Skeletal muscle cell (primary cell): Measurements from ENCODE around the gene COL27A1.

Experiments used
- DNase-seq: peaks from one replicate; pipeline ENCODE4 v3.0.0-alpha.2; 2010; ENCODE audit warnings: low read depth
- H3K4me3 ChIP-seq: 2 replicates; pipeline ENCODE4 v1.5.1; 2011; ENCODE audit warnings: low read depth, mild to moderate bottlenecking, control low read depth, low read length, moderate library complexity

COL27A1 gene

DNA sequence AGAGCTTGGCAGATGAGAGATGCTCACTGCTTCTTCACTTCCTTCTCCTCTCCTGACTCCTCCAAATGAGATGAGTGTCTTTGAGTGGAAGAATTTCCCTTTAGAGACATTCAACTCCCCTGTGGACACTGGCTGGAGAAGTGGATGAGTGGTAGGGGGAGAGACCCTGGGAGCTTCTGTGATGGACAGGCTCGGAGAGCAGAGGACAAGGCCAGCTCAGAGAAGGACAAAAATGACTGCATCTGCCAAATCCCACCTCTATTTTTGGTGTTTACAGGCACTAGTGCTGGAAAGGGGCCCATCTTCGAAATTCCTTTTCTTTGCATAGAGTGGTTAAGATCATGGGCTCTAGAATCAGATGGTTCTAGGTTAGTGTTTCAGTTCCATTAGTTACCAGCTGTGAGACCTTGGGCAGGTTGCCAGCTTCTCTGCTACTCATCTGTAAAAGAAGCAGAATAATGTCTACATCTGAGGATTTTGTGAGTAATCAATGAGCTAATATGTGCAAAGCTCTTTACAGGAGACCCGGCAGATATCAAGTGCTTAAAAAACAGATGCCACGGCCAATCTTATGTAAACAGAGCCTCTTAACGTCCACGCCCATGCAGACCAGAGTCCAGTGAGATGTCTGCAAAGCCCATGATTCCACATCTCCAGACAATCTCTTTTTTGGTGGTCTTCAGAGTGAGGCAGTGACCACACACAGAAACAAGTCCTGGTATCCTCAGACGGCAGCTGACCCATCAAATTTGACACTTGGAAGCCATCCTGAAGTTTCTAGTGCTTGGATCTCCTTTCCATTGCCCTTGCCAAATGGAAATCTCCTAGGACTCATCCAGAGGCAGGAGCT lies 13.6 kb upstream of the COL27A1 start:
- no peak for DNase-seq
- H3K4me3 ChIP-seq = no peak overlapping the region

DNA sequence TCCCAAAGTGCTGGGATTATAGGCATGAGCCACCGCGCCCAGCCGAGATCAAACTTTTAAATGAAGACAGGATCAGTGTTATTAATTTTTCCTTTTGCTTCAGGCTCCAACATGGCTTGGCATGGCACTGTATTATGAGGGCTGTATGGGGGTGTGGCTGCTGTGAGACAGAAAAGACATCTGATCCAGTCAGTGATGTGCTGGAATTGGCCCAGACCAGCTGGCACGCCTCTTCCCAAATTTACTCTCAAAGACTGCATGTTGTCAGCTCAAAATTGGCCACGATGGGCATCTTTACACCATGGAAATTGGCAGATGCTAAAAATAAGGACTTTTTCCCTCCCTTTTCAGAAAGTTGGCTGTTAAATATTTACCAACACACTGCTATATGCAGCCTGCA lies 12.1 kb upstream of the COL27A1 start:
- H3K4me3 ChIP-seq = no peak overlapping the region
- no peak for DNase-seq

DNA sequence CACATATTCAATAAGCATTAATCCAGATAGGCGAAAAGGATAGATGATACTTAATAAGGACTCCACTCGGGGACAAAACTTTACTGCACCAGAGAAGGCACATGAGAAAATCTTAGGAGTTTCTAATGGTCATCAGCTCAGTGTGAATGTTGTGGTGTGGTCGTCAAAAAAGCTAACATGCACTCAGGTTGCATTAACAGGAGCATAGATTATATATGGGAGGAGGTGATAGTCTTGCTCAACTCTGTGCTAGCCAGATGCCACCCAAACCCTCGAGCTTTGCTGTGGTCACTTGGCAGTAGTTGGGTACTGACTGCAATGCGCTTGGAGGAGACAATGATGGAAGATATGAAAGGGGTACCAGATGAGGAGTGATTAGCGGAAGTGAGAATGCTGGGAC lies 8.6 kb upstream of the COL27A1 start:
- no peak overlapping the region for H3K4me3 ChIP-seq
- DNase-seq = no peak

DNA sequence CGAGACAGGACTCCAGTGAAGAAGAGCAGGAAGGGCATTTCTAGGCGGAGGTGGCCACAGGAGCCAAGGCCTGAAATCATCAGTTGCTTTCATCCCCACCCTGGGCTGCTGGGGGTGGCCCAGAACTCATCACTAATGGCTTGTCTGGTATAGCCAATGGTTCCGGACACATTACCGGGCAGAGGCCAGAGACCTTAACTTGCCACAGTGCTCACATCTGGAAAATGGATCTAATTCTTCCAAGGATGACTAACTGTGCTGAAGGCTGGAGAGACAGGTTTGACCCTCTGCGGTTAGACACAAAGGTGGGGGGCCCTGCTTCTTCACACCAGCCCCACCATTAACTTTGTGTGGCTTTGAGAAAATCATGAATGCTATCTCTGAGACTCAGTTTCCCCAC lies 6.2 kb upstream of the COL27A1 start:
- DNase-seq = no peak
- no peak overlapping the region for H3K4me3 ChIP-seq

DNA sequence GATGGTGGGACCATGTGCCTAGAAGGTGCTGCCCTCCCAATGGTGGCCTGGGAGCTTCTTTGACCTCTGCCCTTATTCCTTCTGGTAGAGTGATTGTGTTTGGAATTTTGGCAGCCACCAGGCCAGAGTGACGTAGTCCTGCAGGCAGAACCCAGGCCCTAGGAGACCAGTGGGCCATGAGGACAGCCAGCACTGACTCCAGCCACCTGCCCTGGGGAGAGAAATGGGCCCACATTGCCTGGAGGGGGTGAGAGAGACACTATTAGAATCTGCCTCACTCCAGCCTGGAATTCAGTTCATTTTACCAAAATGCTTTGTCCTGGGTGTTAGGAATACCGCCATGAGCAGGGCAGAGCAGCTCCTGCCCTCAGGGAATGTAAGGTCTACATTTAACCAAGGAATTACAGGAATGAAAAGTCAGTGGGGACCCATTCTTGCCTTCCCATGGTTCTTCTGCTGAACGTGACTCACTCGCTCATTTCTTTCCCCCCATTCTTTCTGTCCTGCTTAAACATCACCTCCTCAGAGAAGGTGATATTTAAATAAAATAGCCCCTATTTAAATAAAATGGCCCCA lies 5.5 kb upstream of the COL27A1 start:
- H3K4me3 ChIP-seq = no peak overlapping the region
- DNase-seq = no peak

DNA sequence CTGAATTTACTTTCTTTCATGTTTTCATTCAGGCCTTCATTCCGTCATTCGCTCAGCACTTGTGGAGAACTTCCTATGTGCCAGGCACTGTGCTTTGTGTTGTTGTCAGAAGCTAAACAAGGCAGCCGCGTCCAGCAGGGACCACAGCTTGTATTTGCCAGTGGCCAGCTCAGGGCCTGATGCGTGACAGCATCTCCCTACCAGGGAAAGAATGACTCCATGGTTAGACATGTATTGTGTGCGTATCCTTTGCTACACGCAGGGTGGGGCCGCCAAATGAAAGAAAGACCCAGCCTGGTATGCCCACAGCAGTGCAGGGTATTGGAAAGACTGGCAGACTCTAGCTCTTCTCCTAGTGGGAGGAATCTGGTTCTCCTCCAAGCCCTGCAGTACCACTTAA lies 4.7 kb upstream of the COL27A1 start:
- no peak for DNase-seq

DNA sequence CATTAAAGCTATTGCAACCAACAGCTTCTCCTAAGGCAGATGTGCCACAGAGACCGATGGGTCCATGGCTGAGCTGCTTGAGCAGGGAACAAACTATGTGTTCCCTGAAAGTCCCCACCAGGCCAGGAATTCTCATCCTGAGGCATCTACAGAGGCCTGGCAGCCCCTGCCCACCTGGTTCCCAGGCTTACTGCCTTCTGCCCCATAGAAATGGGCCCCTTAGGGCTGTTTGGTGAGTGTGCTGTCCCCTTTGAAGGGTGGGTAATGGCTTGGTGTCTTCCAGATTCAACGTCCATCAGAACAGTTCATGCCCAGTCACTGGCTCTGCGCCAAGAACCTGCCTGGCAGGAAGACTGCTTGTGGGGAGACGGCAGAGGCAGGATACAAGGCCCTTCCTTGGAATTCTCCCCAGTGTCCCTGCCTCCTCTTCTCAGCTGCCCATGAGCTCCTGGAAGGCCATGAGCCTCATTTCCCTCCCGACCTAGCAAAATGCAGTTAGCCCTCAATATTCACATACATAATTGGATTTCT lies 3.8 kb upstream of the COL27A1 start:
- DNase-seq = no peak

More for the DNA sequence above, 4.7 kb upstream of the COL27A1 start:
- no peak overlapping the region for H3K4me3 ChIP-seq

DNA sequence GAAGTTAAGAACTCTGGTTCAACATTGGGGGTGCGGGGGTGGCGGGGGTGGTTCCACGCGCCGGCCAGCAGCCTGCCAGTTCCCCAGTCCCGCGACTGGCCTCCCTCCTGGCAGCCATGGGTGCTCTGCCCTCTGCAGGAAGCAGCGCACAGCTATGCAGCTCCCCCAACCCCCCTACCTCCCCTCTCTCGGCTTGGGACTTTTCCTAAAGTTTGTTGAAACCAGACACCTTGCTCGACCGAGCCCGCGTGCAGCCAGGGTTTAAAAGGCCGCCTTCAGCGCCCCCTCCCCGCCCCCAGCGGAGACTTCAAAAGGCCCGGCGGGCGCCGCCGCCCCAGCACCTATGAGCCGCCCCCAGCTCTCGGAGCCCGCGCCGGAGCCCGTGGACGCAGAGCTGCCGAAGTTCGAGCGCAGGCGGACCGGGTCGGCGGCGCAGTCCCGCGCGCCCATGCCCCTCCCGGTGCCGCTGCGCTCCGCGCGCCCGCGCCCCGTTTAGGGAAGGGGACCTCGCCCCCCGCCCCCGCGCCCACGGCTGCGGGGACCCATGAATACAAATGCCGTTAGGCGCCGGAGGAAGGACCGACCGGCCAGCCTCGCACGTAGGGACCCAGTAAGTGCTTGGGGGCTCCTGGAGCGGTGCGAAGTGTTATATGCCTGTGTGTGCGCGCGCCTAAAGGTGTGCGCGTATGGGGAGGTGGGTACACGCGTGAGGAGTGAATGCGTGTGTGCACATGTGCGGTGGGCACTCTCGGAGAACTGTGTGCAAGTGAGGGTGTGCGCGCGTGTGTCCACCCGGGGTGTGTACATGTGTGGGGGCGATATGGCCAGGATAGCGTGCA lies 1.4 kb upstream of the COL27A1 start:
- DNase-seq = no peak
- H3K4me3 ChIP-seq = peak overlapping the region; percentile 43

More for the DNA sequence above, 3.8 kb upstream of the COL27A1 start:
- H3K4me3 ChIP-seq = no peak overlapping the region

DNA sequence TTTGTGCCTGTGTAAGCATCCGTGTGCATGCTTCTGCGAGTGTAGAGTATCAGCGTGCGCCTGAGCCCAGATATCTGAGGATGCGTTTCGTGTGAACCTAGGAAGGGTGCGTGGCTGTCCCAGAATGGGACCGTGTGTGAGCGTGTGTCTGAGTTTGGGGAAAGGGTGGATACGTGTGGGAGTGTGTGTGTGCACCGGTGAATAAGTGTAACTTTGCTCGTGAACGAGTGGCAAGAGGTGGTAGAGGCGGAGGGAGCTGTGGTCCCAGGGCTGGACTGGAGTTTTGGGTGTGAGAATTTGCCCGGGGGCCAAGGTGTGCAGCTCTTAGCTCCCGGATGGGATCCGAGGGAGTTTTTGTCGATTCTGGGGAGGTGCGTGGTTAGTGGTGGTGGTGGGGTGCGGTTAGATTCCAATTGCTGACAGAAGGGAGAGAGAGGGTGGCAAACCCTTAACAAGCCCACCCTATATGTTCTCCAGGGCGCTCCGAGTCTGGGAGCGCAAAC lies 686 bp upstream of the COL27A1 start:
- no peak for DNase-seq
- H3K4me3 ChIP-seq = peak overlapping the region; percentile 43

DNA sequence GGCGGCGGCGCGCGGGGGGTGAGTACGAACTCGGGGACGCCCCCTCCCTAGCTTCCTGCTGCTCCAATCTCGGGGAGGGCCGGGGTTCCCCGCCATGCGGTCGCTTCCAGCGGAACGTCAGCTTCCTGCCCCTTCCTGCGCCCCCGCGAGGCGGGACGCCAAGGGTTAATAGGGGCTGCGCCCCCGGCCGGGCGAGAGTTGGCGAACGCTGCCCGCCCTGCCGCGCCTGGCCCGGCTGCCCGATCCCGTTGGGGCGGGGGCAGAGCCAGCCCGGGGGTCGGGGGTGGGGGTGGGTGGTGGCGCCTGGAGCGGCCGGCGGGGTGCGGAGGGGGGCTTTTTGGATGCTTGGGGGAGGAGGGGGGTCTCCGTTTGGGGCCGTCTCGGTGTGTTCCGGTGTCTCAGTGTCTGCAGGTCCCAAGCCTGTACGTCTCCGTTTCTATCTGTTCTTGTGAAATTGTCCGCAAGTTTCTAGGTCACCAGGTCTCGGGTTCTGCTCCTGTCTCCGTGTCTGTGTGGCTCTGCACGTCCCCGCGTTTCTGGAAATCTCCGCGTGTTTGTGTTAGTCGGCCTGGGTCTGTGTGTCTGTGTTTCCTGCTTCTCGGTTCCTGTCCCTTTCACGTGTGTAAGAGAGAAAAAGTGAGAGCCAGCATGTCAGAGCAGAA lies 789 bp downstream of the COL27A1 start:
- DNase-seq = no peak
- peak overlapping the region; percentile 68 for H3K4me3 ChIP-seq

DNA sequence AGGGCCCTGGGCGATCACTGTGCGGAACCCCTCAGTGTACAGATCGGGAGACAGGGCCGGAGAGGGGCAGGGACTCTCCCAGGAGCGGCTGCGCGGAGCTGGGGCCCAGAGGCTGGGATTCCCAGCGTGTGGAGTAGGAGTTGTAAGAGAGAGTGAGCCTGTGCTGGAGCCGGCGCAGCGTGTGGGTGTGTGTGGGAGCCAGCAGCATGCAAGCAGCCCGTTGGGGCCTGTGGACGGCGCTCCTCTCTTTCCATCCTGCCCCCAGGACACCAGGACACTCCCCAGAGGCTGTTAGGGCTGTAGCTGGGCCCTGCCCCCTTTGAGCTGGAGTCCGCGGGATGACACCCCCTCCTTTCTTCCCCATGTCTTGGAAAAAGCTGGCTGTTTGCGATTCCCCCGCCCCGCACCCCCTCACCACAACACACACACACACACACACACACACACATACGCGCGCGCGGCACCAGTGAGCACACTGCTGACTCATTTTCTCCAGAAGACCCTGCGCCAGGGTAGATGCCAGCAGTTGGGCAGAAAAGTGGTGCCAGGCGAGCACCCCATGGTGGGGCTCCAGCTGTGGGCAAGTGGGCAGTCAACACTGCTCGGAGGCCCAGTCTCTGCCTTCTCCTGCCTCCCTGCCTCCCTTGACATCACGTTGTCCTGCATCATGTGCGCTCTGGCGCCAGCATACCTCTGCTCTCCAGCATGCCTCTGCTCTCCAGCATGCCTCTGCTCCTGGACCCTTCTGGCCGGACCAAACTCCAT lies 1.5 kb downstream of the COL27A1 start:
- peak overlapping the region; percentile 68 for H3K4me3 ChIP-seq
- DNase-seq = no peak

DNA sequence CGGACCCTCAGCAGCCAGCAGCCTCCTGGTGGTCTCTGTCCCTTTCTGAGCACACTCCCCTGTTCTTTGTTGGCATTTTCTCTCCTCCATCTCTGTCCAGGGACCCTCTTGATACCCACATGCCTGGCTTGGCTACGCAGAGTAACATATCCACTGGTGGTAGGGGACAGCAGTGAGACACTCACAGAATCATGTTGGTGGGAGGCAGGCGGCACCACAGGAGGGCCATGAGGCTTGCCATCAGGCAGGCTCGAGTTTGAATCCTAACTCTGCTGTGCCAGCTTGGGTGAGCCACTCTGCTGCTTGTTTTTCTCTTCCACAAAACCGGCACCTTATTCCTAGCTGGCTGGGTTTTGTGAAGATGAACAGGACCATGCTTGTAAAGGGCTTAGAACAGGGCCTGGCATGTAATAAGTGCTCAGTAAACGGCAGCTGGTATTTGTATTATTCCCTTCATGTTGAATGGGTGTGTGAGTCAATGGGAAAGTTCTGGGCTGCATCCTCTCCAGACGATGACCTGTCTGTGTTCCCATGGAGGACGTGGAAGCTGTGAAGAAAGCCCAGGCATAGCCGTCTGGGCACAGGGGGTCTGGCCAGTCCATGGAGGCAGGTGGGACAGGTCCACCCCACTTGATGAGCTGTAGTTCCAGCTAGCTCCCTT lies 2.3 kb downstream of the COL27A1 start:
- DNase-seq = no peak
- H3K4me3 ChIP-seq = no peak overlapping the region

DNA sequence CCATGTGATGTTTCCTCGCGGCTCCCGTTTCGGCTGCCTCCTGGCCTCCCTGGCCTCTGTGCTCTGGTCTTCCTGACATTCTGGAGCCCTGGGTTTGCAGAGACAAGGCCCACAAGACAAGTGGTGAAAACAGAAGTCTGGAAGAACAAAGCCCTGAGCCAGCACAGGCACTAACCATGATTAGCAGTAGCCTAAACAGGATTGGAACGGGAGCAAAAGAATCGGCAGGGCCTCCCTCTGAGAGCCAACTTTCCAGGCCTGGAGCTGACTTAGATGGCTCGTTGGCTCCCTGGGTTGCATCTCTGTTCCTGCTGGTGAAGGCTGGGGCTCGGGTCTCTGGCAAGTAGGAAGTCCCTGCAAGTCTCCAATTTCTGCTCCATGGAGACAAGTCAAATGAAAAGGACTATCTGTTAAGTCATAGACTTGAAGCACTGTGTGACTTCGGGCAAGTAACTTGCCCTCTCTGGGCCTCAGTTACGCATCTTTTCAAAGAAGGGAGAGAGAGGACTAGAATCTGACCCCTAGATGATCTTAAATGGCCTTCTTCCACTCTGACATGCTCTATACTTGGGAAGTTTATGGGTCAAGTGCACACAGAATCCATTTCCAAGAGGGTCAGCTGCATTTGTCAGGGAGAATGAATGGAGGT lies 3.3 kb downstream of the COL27A1 start:
- DNase-seq = no peak
- no peak overlapping the region for H3K4me3 ChIP-seq

DNA sequence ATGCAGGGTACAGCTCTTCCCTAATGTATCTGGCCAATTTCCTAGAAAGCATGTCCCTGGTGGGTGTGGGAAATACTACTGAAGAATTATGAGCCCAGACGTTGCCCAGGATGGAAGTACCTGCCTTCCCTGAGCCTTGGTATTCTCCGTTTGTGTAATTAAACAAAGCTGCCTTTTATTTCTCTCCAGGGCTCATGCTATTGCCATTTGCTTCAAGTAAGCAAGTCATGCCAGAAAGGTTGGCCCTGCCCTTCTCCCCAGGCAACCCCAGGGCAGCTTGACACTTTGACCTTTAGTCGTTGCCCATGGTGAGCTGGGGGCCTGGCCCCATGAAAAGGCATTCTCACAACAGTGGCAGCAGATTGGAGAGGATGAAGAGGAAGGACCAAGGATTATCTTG lies 4.4 kb downstream of the COL27A1 start:
- no peak for DNase-seq
- no peak overlapping the region for H3K4me3 ChIP-seq

DNA sequence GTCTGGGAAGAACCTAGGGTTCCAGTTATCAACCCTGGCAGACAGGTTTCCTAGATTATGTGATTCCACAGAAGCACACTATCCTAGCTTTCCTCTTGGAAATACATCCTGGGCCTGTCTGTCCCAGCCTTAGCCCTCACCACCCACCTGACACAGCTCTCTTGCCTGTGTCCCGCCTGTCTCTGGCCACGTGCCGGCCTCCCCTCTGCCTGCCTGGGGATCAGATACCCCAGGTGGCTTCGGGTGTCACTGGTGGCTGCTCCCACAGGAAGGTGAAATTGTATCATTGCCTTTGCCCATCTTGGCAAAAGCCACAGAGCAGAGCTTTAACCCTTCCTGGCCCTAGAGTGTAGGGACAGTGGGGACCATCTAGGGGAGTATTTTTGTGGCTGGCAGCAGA lies 6.2 kb downstream of the COL27A1 start:
- H3K4me3 ChIP-seq = no peak overlapping the region

DNA sequence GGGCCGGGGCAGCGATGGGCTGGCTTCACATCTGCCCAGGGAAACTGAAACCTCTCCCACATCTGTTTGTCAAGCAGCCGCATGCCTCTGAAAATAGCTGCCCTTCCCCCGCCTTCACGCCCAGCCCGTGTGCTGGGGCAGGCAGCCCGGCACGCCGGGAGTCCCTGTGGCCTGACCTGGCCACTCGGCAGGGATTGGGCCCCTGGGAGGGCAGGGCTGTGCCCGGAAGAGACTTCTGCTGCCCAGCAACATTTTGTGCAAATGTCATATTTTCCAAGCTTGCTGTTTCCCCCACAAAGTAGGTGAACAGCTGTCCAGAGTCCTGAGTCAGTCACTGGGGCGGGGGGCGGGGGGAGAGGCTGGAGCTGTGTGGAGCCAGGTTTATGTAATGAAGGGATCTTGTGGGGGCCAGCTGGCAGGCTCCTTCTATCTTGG lies 8.2 kb downstream of the COL27A1 start:
- peak overlapping the region; percentile 5 for H3K4me3 ChIP-seq
- DNase-seq = no peak

More for the DNA sequence above, 6.2 kb downstream of the COL27A1 start:
- no peak for DNase-seq

DNA sequence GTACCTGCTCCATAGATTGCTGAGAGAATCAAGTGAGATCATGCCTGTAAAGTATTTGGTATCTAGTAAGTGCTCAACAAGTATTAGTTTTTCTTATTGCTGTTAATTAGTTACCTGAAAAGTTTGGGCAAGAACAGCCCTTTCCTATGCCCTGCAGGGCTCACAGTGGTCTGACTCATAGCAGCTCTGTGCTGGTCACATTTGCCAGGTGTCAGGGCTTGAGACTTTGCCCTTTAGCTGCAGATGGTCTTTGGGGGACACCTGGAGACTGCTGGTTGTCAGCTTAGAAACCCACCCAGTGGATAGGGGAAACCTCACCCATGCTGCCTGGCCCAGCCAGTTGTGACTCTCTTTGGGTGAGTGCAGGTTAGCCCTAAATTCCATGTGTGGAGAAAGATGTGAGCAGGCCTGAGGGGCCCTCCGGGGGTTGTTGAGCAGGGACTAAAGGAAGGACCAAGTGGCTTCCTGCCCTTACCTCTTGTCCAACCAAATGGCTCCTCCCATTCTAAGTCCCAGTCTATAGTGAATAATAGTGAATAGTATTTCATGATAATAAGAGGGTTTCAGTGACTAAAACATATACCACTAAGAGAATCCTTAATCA lies 9.0 kb downstream of the COL27A1 start:
- no peak for DNase-seq
- H3K4me3 ChIP-seq = no peak overlapping the region
